Body of pancreas (tissue), 4 donors: Measurements from ENCODE around the gene IKBKE. TPM values are rescaled to one million over a fixed set of nuclear protein-coding genes. Genes with fewer than 3 reads are reported as not detected.

Experiments
- ATAC-seq: fragments of 150-250 bp; one replicate; pipeline ENCODE4 v1.9.1; 2016
- DNase-seq, 4 donors: peaks; one replicate each; pipeline ENCODE4 v3.0.0-alpha.2; 2019
- H3K27ac ChIP-seq, 4 donors: fragments of 200-600 bp; sonication (generic); 1 replicate in 3 of 4; 2 replicates in 1 of 4; pipeline versions ENCODE4 v1.5.1 to v1.6.1; 2016 to 2019; ENCODE audit warnings: mild to moderate bottlenecking in 1 of 4, mixed read lengths in 1 of 4, moderate library complexity in 1 of 4
- H3K27me3 ChIP-seq, 2 donors: fragments of 200-600 bp; sonication (generic); one replicate each; pipeline ENCODE4 v1.6.0; 2016; ENCODE audit warnings: mild to moderate bottlenecking in 1 of 2
- H3K36me3 ChIP-seq, 2 donors: fragments of 200-600 bp; sonication (generic); replicated peaks in 1 of 2; 2 replicates each; pipeline ENCODE4 v1.5.1; 2016; ENCODE audit warnings: low read depth in 2 of 2; ENCODE audit not compliant: insufficient read depth in 1 of 2
- H3K4me1 ChIP-seq: fragments of 200-600 bp; sonication (generic); one replicate; pipeline ENCODE4 v1.6.0; 2016
- H3K4me3 ChIP-seq, 2 donors: fragments of 200-600 bp; sonication (generic); 1 replicate in 1 of 2; 2 replicates in 1 of 2; pipeline ENCODE4 v1.5.1; 2016 to 2019
- H3K9me3 ChIP-seq, 3 donors: fragments of 200-600 bp; sonication (generic); 1 replicate in 2 of 3; 2 replicates in 1 of 3; pipeline ENCODE4 v1.5.1; 2016
- POLR2A ChIP-seq, 3 donors: fragments of 450-650 bp; IDR thresholded peaks; one replicate each; pipeline ENCODE4 v1.6.1; 2016; ENCODE audit warnings: antibody characterized with exemption in 3 of 3, mild to moderate bottlenecking in 2 of 3
- WGBS, 2 donors: methylation state at CpG; one replicate each; pipeline ENCODE4 v1.1.5; 2017; 5-methylcytosine and 5-hydroxymethylcytosine counted together
- intact Hi-C: fragments of 100-400 bp; cut with DNase I; formaldehyde crosslinking; loops from one replicate; pipeline ENCODE4 v1.15.1; 2023
- total RNA-seq, 2 donors: library from RNA; depleted of rRNA; stranded (reverse); fragments of >200 nt; gene quantifications; one replicate each; pipeline ENCODE4 v1.1.0, GENCODE V29; 2016
- TF ChIP-seq, protein P1 (sequence below), 7 experiments: fragments of 450-650 bp in 4 of 7; fragments of 200-600 bp in 3 of 7; sonication (generic) in 3 of 7; IDR thresholded peaks; one replicate each; pipeline ENCODE4 v1.5.1; 2016 to 2019; ENCODE audit warnings: antibody characterized with exemption in 7 of 7

The IKBKE gene
- total RNA-seq, 2 donors from 2014 or later: 5.4 to 10.2 TPM

DNA sequence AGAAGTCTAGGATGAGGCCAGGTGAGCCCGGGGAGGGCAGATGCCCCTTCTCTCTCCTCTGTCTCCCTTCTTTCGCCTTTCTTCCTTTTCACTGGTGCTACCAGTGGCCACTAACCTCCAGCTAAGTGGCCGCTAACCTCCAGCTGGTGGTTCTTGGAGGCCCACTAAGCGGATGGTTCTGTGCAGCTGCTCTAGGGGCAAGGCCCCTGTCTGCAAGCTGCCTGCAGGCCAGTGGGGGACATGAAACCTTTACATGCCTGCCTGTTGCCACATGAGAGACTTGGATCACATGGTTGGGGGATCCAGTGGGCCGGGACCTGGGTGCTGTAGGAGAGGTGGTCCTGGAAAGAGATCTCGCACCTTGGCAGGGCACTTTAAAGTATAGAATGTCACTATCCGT is 17.7 kb downstream of the IKBKE start:
- no peak for TF ChIP-seq POLR2A (IDR thresholded peaks at IDR 0.05)
- TF ChIP-seq, protein P1, sequence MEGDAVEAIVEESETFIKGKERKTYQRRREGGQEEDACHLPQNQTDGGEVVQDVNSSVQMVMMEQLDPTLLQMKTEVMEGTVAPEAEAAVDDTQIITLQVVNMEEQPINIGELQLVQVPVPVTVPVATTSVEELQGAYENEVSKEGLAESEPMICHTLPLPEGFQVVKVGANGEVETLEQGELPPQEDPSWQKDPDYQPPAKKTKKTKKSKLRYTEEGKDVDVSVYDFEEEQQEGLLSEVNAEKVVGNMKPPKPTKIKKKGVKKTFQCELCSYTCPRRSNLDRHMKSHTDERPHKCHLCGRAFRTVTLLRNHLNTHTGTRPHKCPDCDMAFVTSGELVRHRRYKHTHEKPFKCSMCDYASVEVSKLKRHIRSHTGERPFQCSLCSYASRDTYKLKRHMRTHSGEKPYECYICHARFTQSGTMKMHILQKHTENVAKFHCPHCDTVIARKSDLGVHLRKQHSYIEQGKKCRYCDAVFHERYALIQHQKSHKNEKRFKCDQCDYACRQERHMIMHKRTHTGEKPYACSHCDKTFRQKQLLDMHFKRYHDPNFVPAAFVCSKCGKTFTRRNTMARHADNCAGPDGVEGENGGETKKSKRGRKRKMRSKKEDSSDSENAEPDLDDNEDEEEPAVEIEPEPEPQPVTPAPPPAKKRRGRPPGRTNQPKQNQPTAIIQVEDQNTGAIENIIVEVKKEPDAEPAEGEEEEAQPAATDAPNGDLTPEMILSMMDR (IDR thresholded peaks at IDR 0.05): no peak
- H3K27ac ChIP-seq: no peak overlapping the region
- ATAC-seq: no peak
- 79 to 93% methylated on average over 6 to 7 of the region's 7 CpGs for WGBS, 2 donors
- no peaks in the 10 kb centered on the region for H3K9me3 ChIP-seq
- H3K4me3 ChIP-seq: no peak overlapping the region
- intact Hi-C loops: loop anchor here (2.0 to 10.0 kb wide), 2 partner anchors 95 to 427 kb away; no protein-coding TSS in a partner anchor
- DNase-seq: no peak
- no peaks in the 10 kb centered on the region for H3K27me3 ChIP-seq
- peaks cover 6% of the 10 kb centered on the region for H3K4me1 ChIP-seq
- H3K36me3 ChIP-seq: no peaks in the 10 kb centered on the region

DNA sequence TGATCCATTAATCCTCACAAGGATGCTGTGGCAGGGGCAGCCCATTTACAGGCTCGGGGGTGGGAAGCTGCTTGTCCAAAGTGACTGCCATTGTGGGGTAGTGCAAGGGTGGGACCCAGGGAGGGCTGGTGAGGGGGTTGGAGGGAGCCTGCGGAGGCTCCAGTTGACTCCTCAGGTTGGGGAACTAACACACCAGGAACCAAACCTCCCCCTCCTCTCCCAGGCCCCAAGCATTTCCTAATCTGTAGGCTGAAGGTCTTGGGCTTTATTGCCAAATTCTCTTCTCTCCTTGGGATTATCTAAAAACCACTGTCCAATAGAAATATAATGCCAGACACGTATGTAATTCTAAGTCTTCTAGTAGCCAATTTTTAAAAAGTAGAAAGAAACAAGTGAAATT is 18.2 kb downstream of the IKBKE start:
- Histone ChIP-seq H3K36me3 (no peaks in the 10 kb centered on the region), H3K4me3 (no peak overlapping the region), H3K9me3 (no peaks in the 10 kb centered on the region), H3K27ac (no peak overlapping the region), H3K4me1 (peaks cover 6% of the 10 kb centered on the region), H3K27me3 (no peaks in the 10 kb centered on the region)
- DNase-seq: no peak
- no peak for ATAC-seq
- 68 to 87% methylated on average over 3 of the region's 3 CpGs for WGBS, 2 donors
- intact Hi-C loops: loop anchor here (10.0 kb wide), 1 partner anchor 426 kb away; no protein-coding TSS in a partner anchor
- TF ChIP-seq, protein P1 (IDR thresholded peaks at IDR 0.05): no peak
- no peak for TF ChIP-seq POLR2A (IDR thresholded peaks at IDR 0.05)

DNA sequence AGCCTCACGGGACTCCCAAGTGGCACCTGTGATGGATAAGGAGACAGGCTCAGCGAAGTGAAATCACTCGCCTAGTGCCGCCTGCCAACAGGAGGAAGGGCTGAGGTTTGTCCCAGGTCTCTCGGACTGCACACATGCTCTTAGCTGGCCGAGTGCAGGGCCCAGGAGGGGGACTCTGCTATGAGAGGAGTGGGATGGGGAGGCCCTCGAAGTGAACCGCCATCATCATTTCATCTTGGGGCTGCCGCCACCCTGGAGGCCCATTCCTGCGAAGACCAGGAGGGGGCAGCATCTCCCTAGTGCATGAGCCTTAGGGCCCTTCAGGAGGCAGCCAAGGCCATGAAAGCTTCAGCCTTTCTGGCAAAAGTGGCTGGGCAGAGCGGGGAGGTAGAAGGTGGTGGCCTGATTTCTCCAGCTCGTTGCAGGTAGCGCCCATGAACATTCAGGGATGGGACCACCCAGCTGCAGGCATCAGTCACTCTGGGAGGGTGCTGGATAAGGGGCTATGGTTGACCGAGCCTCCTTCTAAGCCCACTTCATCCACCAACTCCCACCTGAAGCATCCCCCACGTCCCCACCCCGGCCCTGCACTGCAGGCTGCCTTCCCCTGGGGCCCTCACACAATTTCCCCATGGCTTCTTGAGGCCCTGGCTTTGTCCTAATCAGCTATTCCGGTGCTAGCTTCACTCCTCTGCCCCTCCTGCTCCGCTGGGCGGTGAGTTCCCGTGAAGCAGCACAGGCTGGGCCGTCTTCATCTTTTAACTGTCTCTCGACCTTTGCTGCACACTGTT is 19.9 kb downstream of the IKBKE start:
- Histone ChIP-seq H3K27me3 (no peaks in the 10 kb centered on the region), H3K4me1 (peaks cover 13% of the 10 kb centered on the region), H3K27ac (no peak overlapping the region), H3K36me3 (no peaks in the 10 kb centered on the region), H3K4me3 (no peak overlapping the region), H3K9me3 (no peaks in the 10 kb centered on the region)
- DNase-seq (peak; percentile 86 to 90 (median 88)), ATAC-seq (peak; percentile 96)
- TF ChIP-seq POLR2A (IDR thresholded peaks at IDR 0.05): no peak
- TF ChIP-seq, protein P1 (IDR thresholded peaks at IDR 0.05): peak; percentile 94 to 99 (median 98)
- 49 to 55% methylated on average over 18 to 22 of the region's 22 CpGs for WGBS, 2 donors
- intact Hi-C loops: loop anchor here (10.0 kb wide), 3 partner anchors 55 to 425 kb away; no protein-coding TSS in a partner anchor

DNA sequence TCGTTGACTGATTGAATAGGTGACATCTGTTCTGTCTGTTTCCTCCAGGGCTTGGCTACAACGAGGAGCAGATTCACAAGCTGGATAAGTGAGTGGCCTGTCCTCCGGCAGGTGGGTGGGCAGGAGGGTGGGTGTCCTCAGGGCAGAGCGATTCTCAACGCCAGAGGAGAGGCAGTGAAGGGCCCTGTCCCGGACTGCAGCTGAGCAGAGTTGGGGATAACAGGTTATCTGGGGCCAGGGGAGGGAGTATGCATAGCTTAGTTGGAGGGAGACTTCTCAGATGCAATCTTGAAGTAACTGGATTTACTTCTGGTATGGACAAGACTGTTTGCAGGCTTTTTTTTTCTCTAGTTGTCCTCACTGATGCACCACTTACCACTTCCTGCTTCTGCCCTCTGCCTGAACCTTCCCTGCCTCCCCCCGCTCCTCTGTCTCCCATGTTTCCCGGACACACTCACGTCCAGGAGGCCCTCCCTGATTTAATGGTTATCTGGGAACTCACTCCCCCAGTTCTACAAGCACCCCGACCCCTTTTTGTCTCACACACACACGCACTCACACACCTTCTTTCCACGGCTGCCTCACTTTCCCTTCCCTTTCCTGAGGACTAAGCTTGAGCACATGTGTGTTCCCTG is 20.6 kb downstream of the IKBKE start:
- H3K27me3 ChIP-seq: no peaks in the 10 kb centered on the region
- WGBS, 2 donors: 68 to 76% methylated on average over 12 of the region's 12 CpGs
- H3K9me3 ChIP-seq: no peaks in the 10 kb centered on the region
- peaks cover 20% of the 10 kb centered on the region for H3K4me1 ChIP-seq
- TF ChIP-seq, protein P1 (IDR thresholded peaks at IDR 0.05): no peak
- no peak for TF ChIP-seq POLR2A (IDR thresholded peaks at IDR 0.05)
- ATAC-seq (no peak), DNase-seq (no peak)
- no peak overlapping the region for H3K4me3 ChIP-seq
- H3K27ac ChIP-seq: no peak overlapping the region
- intact Hi-C loops: loop anchor here (10.0 kb wide), 2 partner anchors 54 to 174 kb away; no protein-coding TSS in a partner anchor
- H3K36me3 ChIP-seq: no peaks in the 10 kb centered on the region
